ENCODE results near the gene C17orf67. TPM values are rescaled to one million over a fixed set of nuclear protein-coding genes. Genes with fewer than 3 reads are reported as not detected.

C17orf67 gene
- total RNA-seq, 1 donor from 2014 or later = 3.8 TPM

DNA sequence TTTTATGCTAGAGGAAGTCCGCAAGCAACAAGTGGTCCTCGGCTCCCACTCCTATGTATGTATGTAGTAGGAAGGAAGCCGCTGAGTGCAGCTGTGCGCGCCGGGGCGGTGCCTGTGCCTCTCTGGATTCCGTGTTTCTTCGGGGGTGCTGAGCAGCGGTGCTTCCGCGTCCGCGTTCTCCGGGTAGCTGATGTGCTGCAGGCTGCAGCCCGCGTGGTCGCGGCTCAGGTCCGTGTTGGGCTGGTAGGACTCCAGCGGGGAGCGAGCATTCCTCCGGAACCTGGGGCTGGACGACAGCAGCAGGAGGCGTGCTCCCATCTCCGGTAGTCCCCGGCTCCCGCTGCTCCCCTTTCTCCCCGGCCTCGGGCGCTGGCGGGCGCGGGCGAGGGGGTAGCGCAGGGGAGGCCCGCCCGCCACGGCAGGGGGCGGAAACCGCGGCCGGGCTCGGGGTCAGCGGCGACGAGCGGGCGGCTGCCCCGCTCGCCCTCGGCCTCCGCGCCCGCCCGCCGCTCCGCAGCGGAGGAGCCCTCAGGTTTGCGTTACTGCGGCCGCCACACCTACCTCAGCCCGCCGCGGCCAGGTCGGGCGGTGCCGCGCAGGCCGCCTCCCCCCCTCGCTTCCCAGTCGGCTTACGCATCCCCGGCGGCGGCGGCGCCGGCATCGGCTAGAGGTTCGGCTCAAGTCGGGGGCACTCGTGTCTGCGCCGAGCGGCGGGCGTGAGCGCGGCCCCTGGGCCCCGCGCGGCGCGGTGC lies 487 bp downstream of the C17orf67 start:
- TF ChIP-seq, protein P1, sequence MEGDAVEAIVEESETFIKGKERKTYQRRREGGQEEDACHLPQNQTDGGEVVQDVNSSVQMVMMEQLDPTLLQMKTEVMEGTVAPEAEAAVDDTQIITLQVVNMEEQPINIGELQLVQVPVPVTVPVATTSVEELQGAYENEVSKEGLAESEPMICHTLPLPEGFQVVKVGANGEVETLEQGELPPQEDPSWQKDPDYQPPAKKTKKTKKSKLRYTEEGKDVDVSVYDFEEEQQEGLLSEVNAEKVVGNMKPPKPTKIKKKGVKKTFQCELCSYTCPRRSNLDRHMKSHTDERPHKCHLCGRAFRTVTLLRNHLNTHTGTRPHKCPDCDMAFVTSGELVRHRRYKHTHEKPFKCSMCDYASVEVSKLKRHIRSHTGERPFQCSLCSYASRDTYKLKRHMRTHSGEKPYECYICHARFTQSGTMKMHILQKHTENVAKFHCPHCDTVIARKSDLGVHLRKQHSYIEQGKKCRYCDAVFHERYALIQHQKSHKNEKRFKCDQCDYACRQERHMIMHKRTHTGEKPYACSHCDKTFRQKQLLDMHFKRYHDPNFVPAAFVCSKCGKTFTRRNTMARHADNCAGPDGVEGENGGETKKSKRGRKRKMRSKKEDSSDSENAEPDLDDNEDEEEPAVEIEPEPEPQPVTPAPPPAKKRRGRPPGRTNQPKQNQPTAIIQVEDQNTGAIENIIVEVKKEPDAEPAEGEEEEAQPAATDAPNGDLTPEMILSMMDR (IDR thresholded peaks at IDR 0.05; ENCODE audit: unreplicated experiment) = no peak
- peak; percentile 38 to 65 for DNase-seq (ENCODE audit: low spot score in 2 of 2, unreplicated experiment in 2 of 2)
- peaks cover 6% of the 10 kb centered on the region for H3K36me3 Mint-ChIP-seq
- peaks cover 22% of the 10 kb centered on the region for H3K4me1 Mint-ChIP-seq
- peak overlapping the region; percentile 64 for H3K27ac Mint-ChIP-seq
- H3K4me3 Mint-ChIP-seq = peak overlapping the region; percentile 81
- no peaks in the 10 kb centered on the region for H3K9me3 Mint-ChIP-seq
- H3K27me3 Mint-ChIP-seq (ENCODE audit: low read depth) = peaks cover 3% of the 10 kb centered on the region

DNA sequence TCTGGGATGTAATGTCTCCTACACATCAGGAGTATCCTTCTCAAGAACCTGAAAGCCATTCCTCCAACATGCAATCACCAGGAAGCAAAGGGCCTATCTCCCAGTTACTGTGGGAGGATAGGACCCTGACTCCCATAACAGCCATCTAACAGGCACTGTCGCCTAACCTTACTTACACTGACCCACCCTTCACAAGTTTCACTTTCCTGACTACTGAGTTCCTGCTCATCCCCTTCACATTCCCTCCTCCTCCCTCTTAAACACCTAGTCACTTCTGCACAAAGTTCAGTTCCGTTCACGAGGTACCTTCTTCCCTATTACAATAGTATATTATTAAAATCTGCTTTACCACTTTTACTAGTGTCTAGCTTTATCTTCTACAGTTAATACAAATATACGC lies 1.3 kb downstream of the C17orf67 start:
- DNase-seq (ENCODE audit: low spot score in 2 of 2, unreplicated experiment in 2 of 2) = no peak
- peaks cover 21% of the 10 kb centered on the region for H3K4me1 Mint-ChIP-seq
- TF ChIP-seq, protein P1 (IDR thresholded peaks at IDR 0.05; ENCODE audit: unreplicated experiment) = no peak
- no peaks in the 10 kb centered on the region for H3K9me3 Mint-ChIP-seq
- no peak overlapping the region for H3K27ac Mint-ChIP-seq
- peak overlapping the region; percentile 54 for H3K4me3 Mint-ChIP-seq
- peaks cover 6% of the 10 kb centered on the region for H3K36me3 Mint-ChIP-seq
- H3K27me3 Mint-ChIP-seq (ENCODE audit: low read depth) = peaks cover 3% of the 10 kb centered on the region

DNA sequence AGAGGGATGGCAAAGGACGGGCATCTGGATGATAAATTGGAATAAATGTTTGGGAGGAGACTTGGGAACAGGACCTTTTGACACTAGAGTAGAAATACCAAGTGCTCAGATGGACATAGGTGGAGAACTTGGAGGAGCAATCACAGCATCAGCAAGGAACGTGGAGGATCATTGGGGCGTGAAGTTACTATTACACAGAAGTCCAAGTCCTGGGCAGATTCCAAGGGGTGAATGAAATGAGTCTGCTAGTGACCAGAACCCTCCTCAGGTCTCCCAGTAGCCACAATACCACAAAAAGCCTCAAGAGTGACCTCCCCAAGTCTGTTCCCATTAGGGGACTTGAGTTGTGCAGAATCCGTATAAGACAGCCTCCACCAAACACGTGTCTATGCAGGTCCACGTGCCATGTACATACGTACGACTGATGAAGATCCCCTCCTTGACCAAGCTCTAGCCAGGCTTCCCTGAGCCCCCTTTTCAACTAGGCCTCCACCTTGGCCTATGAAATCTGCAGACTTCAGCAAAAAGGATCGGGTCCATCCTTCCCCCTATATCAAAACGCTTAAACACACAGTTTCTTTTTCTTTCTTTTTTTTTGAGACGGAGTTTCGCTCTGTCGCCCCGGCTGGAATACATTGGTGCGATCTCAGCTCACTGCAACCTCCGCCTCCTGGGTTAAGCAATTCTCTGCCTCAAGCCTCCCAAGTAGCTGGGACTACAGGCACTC lies 2.2 kb downstream of the C17orf67 start:
- peaks cover 3% of the 10 kb centered on the region for H3K27me3 Mint-ChIP-seq (ENCODE audit: low read depth)
- TF ChIP-seq, protein P1 (IDR thresholded peaks at IDR 0.05; ENCODE audit: unreplicated experiment) = no peak
- no peak overlapping the region for H3K27ac Mint-ChIP-seq
- no peak for DNase-seq (ENCODE audit: low spot score in 2 of 2, unreplicated experiment in 2 of 2)
- peaks cover 18% of the 10 kb centered on the region for H3K4me1 Mint-ChIP-seq
- no peaks in the 10 kb centered on the region for H3K9me3 Mint-ChIP-seq
- no peak overlapping the region for H3K4me3 Mint-ChIP-seq
- H3K36me3 Mint-ChIP-seq = peaks cover 4% of the 10 kb centered on the region

DNA sequence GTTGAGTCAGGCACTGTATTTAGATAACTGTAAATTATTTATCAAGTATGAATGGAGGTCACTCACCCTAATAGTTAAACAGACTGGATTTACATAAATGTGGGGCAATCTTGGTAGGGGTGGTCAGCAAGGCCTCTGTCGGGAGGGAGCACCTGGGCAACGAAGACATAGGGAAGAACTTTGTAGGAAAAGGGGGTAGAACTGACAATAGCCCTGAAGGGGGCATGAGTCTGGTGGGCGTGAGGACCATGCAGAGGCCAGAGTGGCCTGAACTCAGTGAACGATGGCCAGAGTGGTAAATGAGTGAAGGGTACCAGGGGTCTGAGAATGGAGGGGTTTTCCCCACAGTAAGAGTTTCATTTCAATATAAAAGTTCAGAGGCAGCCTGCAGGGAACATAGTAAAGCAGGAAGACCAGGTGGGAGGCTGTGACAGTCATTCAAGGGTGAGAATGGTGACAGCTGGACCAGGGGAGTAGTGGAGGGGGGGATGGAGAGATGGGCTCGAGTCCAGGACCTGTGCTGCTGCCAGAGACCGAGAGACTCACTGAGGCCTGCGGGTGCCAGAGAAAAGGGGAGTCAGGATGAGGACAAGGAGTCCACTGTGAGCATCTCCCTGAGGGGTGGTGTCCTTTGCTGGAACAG lies 2.9 kb downstream of the C17orf67 start:
- H3K36me3 Mint-ChIP-seq = peaks cover 4% of the 10 kb centered on the region
- TF ChIP-seq, protein P1 (IDR thresholded peaks at IDR 0.05; ENCODE audit: unreplicated experiment) = no peak
- no peak overlapping the region for H3K4me3 Mint-ChIP-seq
- DNase-seq (ENCODE audit: low spot score in 2 of 2, unreplicated experiment in 2 of 2) = no peak
- peaks cover 3% of the 10 kb centered on the region for H3K27me3 Mint-ChIP-seq (ENCODE audit: low read depth)
- H3K4me1 Mint-ChIP-seq = peaks cover 18% of the 10 kb centered on the region
- H3K9me3 Mint-ChIP-seq = no peaks in the 10 kb centered on the region
- no peak overlapping the region for H3K27ac Mint-ChIP-seq

DNA sequence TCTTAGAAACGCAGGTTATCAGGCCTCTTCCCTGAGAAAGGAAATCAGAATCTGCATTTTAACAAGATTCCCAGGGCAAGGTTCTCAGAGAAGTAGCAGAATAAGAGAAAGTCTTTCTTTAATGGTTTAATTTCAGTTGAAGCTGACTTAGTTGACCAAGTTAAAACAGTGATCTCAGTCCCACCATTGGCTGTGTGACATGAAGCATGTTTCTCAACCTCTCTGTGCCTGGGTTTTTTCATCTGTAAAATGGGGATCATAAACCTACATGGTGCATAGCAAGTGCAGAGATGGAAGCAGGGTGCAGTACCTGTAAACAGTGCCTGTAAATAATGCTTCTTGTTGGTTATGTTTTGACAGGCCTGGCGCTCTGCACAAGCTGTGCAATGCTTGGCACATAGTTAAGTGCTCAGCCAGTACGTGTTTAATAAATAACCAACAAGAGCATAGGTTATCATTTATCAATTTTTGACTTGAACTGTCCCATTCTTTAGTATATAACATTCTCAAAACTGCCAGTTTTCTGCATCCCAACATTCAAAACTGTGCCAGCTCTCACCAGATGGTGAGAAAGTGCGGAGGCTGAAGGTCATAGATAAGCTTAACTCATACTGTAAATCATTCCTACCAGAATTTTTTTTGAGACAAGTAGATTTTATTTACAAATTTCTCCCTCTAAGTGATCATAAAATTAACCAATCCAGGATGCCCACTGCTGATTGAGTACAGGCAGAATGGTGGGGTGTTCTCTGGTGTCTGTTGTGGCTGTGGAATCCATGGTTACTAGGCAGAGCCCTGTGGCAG lies 6.9 kb downstream of the C17orf67 start:
- no peak for DNase-seq (ENCODE audit: low spot score in 2 of 2, unreplicated experiment in 2 of 2)
- H3K9me3 Mint-ChIP-seq = no peaks in the 10 kb centered on the region
- H3K4me3 Mint-ChIP-seq = no peak overlapping the region
- H3K36me3 Mint-ChIP-seq = peaks cover 13% of the 10 kb centered on the region
- no peaks in the 10 kb centered on the region for H3K4me1 Mint-ChIP-seq
- TF ChIP-seq, protein P1 (IDR thresholded peaks at IDR 0.05; ENCODE audit: unreplicated experiment) = no peak
- no peak overlapping the region for H3K27ac Mint-ChIP-seq
- H3K27me3 Mint-ChIP-seq (ENCODE audit: low read depth) = no peaks in the 10 kb centered on the region
